Heart left ventricle (tissue), 16 donors: Measurements from ENCODE around the gene TRAF2. TPM values are rescaled to one million over a fixed set of nuclear protein-coding genes. Genes with fewer than 3 reads are reported as not detected.
"Not testable (repeated sequence)": the region's sequence is repeated elsewhere in the genome, so short reads cannot be mapped to it uniquely, and the experiment has no call there.

Source experiments
- ATAC-seq, 4 donors: fragments of 200-7000 bp; cut with Tn5 transposase; one replicate each; pipeline ENCODE4 v1.9.1; 2020 to 2022; ENCODE audit warnings: moderate library complexity in 4 of 4, mild to moderate bottlenecking in 3 of 4, moderate number of reproducible peaks in 1 of 4
- DNase-seq, 5 donors: peaks; one replicate each; pipeline ENCODE4 v3.0.0-alpha.2; 2020
- H3K27ac ChIP-seq, 12 donors: fragments of 200-600 bp; sonication (generic) in 4 of 12; one replicate each; pipeline versions ENCODE4 v1.5.0 to v1.8.0; 2016 to 2022; ENCODE audit warnings: mild to moderate bottlenecking in 2 of 12
- H3K27me3 ChIP-seq, 9 donors: fragments of 200-600 bp; sonication (generic) in 2 of 9; one replicate each; pipeline versions ENCODE4 v1.5.1 to v1.8.0; 2016 to 2022; ENCODE audit warnings: mild to moderate bottlenecking in 3 of 9
- H3K36me3 ChIP-seq, 9 donors: fragments of 200-600 bp; sonication (generic) in 2 of 9; one replicate each; pipeline versions ENCODE4 v1.5.0 to v1.8.0; 2018 to 2022; ENCODE audit warnings: mild to moderate bottlenecking in 2 of 9
- H3K4me1 ChIP-seq, 12 donors: fragments of 200-600 bp; sonication (generic) in 4 of 12; one replicate each; pipeline versions ENCODE4 v1.5.0 to v1.8.0; 2016 to 2022; ENCODE audit warnings: mild to moderate bottlenecking in 3 of 12
- H3K4me3 ChIP-seq, 12 donors: fragments of 200-600 bp; sonication (generic) in 4 of 12; one replicate each; pipeline versions ENCODE4 v1.5.0 to v1.8.0; 2017 to 2022; ENCODE audit warnings: mild to moderate bottlenecking in 9 of 12, moderate library complexity in 4 of 12
- H3K9me3 ChIP-seq, 12 donors: fragments of 200-600 bp; sonication (generic) in 4 of 12; one replicate each; pipeline versions ENCODE4 v1.5.0 to v1.8.0; 2016 to 2022; ENCODE audit warnings: mild to moderate bottlenecking in 1 of 12
- CTCF ChIP-seq, 12 donors: fragments of 200-600 bp; sonication (generic) in 4 of 12; IDR thresholded peaks; one replicate each; pipeline versions ENCODE4 v1.5.0 to v1.8.0; 2018 to 2022; ENCODE audit warnings: antibody characterized with exemption in 12 of 12, mild to moderate bottlenecking in 5 of 12
- POLR2A ChIP-seq, 2 donors: fragments of 450-650 bp; IDR thresholded peaks; one replicate each; pipeline ENCODE4 v1.6.1; 2017; ENCODE audit warnings: antibody characterized with exemption in 2 of 2, mild to moderate bottlenecking in 2 of 2, moderate library complexity in 2 of 2
- WGBS, 4 donors: extraction: QIAGEN DNeasy Blood & Tissue Kit in 2 of 4; methylation state at CpG; one replicate each; pipeline versions ENCODE4 v1.1.5 to v1.1.7; 2013 to 2018; 5-methylcytosine and 5-hydroxymethylcytosine counted together
- intact Hi-C, 10 donors: fragments of 100-400 bp; cut with DNase I; formaldehyde crosslinking; loops; one replicate each; pipeline versions ENCODE4 v1.11.1 to v1.14.2; 2022
- polyA plus RNA-seq, 2 donors: library from polyadenylated mRNA; stranded (reverse); fragments of 200-250 nt; gene quantifications; one replicate each; pipeline ENCODE4 v1.2.3, GENCODE V29; 2013
- total RNA-seq, 9 donors: library from RNA; depleted of rRNA in 2 of 9; stranded (reverse); fragments of >200 nt in 2 of 9; fragmentation: NEBNext Ultra II Directional in 3 of 9; extraction: Animal tissue kit (Norgen Biotek cat#: 25700) in 3 of 9; gene quantifications; one replicate each; pipeline versions ENCODE4 v1.1.0 to v1.2.4, GENCODE V29; 2016 to 2023
- donor health status: ischemic (EF 13 %, LVEDD 7.1; RV severe dilation, severe dysfunction).
- donor health status: healthy with polysubstance abuse.
- donor health status: DM: no; HTN: yes; CAD: no.
- donor health status: DM: no; HTN: no; CAD: no.
- donor health status: ischemic (EF 25% LVEDD 6.9; RV normal size, moderate dysfunction).
- donor health status: ischemic (EF 25% LVEDD 5.7; RV mildly dilated, moderate dysfunction).
- donor health status: healthy.
- donor health status: DM: yes; HTN: yes; CAD: no.
- donor health status: ischemic (EF 35%, LVEDD 5.7; RV mildly dilated, moderate dysfunction).
- donor health status: nonischemic (EF 11% LVEDD 7.7; RV severe dilation, severe dysfunction).
- donor health status: DM: yes; HTN: yes; CAD: no.
- donor health status: PGD.
- donor health status: ischemic (EF 29% LVEDD 5.4; RV normal size, mild dysfunction).
- donor health status: nonischemic (EF 23%, LVEDD 6.1; RV moderate dilation, normal function).

The TRAF2 gene
- total and polyA plus RNA-seq, 11 donors: 6.3 to 28.3 (median 9.4) TPM

GRCh38 chr9:136863623-136864273 lies 22.6 kb upstream of the TRAF2 start:
- H3K27me3 ChIP-seq: no peaks in the 10 kb centered on the region
- H3K4me3 ChIP-seq: no peak overlapping the region
- H3K9me3 ChIP-seq: no peaks in the 10 kb centered on the region
- no peak for ATAC-seq
- peaks cover 0 to 40% (median 25%) of the 10 kb centered on the region in 12 donors for H3K4me1 ChIP-seq
- intact Hi-C loops: loop anchor here in 2 of 10 donors (10.0 kb wide), 1 partner anchor 61 kb away; no protein-coding TSS in a partner anchor
- DNase-seq: peak in 2 of 5 donors; percentile 6 to 17
- TF ChIP-seq CTCF (IDR thresholded peaks at IDR 0.05) (no peak), POLR2A (IDR thresholded peaks at IDR 0.05) (no peak)
- H3K36me3 ChIP-seq: peaks cover 0 to 47% (median 36%) of the 10 kb centered on the region in 9 donors
- WGBS, 4 donors: 78 to 87% (median 84%) methylated on average over 12 of the region's 12 CpGs
- H3K27ac ChIP-seq: no peak overlapping the region

- 61 to 64% (median 62%) methylated on average over 11 of the region's 11 CpGs for WGBS, 4 donors
- Histone ChIP-seq H3K4me1 (peaks cover 0 to 27% (median 19%) of the 10 kb centered on the region in 12 donors), H3K27me3 (no peaks in the 10 kb centered on the region), H3K27ac (peak overlapping the region in 7 of 12 donors; percentile 13 to 96 (median 92)), H3K36me3 (peaks cover 0 to 45% (median 36%) of the 10 kb centered on the region in 9 donors), H3K9me3 (no peaks in the 10 kb centered on the region), H3K4me3 (peak overlapping the region; percentile 41 to 97 (median 82))
- intact Hi-C loops: loop anchor here in 4 of 10 donors (5.0 to 10.0 kb wide), 2 partner anchors 60 to 77 kb away; partner anchors contain the start of gene FBXW5 (in 3 of the 4)
- ATAC-seq (no peak), DNase-seq (peak in 1 of 5 donors; percentile 4)
- TF ChIP-seq POLR2A (IDR thresholded peaks at IDR 0.05) (no peak), CTCF (IDR thresholded peaks at IDR 0.05) (no peak)
Observed at GRCh38 chr9:136865041-136865767, 21.1 kb upstream of the TRAF2 start.

GRCh38 chr9:136865768-136866103 lies 20.6 kb upstream of the TRAF2 start:
- Histone ChIP-seq H3K27ac (peak overlapping the region in 11 of 12 donors; percentile 76 to 96 (median 90)), H3K27me3 (no peaks in the 10 kb centered on the region), H3K9me3 (no peaks in the 10 kb centered on the region), H3K4me1 (peaks cover 0 to 27% (median 19%) of the 10 kb centered on the region in 12 donors), H3K36me3 (peaks cover 0 to 41% (median 32%) of the 10 kb centered on the region in 9 donors), H3K4me3 (peak overlapping the region; percentile 41 to 97 (median 82))
- intact Hi-C loops: loop anchor here in 5 of 10 donors (1.0 to 10.0 kb wide), 5 partner anchors 17 to 79 kb away; partner anchors contain the start of genes FBXW5 (in 4 of the 5) and PHPT1 (in 1 of the 5)
- ATAC-seq (peak in 2 of 4 donors; percentile 36 to 43), DNase-seq (peak in 3 of 5 donors; percentile 25 to 49 (median 43))
- 0 to 3% (median 2%) methylated on average over 11 to 20 of the region's 20 CpGs for WGBS, 4 donors
- TF ChIP-seq CTCF (IDR thresholded peaks at IDR 0.05) (no peak), POLR2A (IDR thresholded peaks at IDR 0.05) (no peak)

GRCh38 chr9:136866898-136867421 lies 19.4 kb upstream of the TRAF2 start:
- Histone ChIP-seq H3K27ac (peak overlapping the region; percentile 40 to 96 (median 86)), H3K4me1 (peaks cover 0 to 27% (median 19%) of the 10 kb centered on the region in 12 donors), H3K4me3 (peak overlapping the region; percentile 50 to 97 (median 82)), H3K36me3 (peaks cover 0 to 29% (median 20%) of the 10 kb centered on the region in 9 donors)
- not testable (repeated sequence) for H3K27me3 ChIP-seq, ATAC-seq, H3K9me3 ChIP-seq
- DNase-seq: peak in 1 of 5 donors; percentile 9
- intact Hi-C loops: loop anchor here in 5 of 10 donors (1.0 to 10.0 kb wide), 5 partner anchors 18 to 77 kb away; partner anchors contain the start of genes FBXW5 (in 4 of the 5) and PHPT1 (in 1 of the 5)
- 81 to 84% (median 82%) methylated on average over 29 of the region's 29 CpGs for WGBS, 4 donors
